NCI-H2081 treated with DMSO at 0.1 percent for 48 hours (cell line): ENCODE measurements around the gene GABRR3.
"Not testable (repeated sequence)": the region's sequence is repeated elsewhere in the genome, so short reads cannot be mapped to it uniquely, and the experiment has no call there.

ENCODE experiments used
- DNase-seq: peaks from one replicate; lab custom pipeline; 2025; lab: John Stamatoyannopoulos, UW

Gene GABRR3

DNA sequence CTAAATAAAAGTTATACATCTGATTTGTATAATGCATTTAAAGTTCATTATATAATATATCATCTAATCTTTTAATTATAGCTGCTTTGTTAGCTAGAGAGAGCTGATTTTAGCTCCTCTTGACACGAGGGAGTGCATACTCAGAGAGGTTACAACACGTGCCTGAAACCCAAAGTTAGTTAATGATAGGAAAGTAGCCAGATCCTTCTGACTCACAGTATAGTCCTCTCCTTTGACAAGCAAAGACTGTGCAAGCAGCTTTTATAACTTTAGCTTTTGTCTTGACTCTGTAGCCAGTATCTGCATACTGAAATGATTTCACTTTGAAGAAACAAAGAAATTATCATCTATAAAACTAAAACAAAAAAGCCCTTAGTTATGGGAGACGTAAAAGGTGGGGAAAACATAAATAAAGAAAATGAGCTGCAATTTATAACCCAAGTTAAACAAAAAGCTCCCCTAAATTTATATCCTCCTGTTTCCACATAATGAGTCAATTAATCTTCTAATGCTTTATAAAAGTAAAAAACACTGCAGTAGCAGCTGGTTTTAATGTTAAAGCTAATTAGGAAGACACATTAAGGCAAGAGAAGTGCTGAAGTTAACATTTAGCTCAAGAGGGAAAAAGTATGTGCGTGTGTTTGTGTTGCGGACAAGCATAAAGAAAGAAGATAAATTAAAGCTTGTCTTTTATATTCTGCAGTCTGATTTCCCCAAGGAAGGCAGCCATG lies 13.1 kb downstream of the GABRR3 start:
- DNase-seq = no peak

DNA sequence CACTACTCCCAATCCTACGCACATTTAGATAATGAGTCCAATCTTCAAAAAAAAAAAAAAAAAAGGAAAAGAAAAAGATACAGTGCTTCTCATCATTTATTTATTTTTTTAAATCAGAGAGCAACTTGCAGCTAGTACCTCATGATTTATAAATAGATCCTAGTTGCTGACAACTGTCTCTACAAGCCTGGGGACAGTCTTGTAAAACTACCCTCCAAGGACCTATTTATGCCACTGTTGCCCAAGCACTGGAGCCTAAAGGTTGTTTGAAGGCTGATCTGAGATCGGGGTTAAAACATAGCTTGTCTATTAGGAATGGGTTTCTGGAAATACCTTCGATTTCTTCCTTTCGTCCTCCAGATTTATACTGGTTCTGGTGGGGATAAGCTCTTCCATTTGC lies 14.7 kb downstream of the GABRR3 start:
- no peak for DNase-seq

DNA sequence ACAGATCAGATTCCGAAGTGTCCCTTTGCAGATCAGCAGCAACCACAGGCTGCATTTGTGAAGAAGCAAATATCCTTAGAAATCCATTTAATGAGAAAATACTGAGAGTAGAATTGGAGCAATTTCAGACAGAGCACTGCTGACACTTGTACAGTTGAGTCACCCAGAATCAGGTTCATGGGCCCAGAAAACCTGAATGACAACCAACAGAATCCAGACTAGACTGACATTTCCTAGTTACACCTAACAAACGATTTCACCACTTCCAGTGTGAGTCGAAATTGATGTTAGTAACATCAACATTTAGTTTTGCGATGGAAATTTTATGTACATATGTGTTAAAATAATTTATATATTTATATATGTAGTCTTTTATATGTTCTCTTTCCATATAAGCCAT lies 16.8 kb downstream of the GABRR3 start:
- DNase-seq = no peak

DNA sequence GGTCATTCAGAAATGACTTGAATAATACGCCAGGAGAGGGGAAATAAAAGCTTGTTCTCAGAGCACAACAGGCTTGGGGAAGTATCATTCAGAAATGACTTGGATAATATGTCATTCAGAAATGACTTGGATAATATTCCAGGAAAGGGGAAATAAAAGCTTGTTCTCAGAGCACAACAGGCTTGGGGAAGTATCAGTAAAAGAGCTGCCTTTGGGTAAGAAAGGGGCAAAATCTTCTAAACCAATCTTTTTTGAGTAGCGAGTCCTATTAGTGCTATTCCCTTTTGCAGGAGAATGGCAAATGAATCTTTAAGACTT lies 20.9 kb downstream of the GABRR3 start:
- DNase-seq = no peak

DNA sequence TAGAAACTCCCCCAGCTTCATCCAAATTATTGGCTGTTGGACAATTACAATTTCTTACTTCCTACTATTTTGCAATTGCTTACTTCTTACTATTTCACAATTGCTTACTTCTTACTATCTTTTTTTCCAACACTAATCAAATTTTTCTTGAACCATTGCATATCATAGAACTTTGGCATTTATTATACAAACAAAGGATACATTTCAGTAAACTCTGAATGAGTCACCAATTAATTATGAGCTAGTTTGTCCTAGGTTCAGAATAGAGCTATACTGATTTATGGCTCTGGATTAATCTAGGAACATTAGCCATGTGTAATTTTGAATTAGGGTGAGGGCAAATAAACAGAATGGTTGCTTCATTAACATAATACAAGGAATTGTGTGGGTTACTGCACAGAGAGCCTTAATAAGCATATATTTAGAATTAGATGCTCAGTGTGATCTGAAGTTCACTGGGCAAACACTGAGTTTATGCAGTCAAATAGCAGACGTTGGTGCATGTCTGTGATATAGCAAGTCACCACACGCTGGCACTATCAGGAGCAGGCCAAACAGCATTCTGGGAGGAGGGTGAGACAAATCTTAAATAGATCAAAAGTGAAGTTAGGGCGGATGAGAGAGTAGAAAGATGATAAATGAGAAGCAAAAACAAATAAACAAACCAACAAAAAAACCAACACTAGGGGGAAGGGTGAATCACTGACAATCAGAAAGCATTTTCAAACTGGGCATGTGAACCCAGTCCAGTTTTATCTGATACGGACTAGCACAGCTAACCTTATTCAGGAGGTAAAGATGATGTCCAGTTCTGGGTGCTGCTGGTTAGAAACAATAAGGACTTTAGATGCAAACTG lies 21.5 kb downstream of the GABRR3 start:
- DNase-seq = no peak

DNA sequence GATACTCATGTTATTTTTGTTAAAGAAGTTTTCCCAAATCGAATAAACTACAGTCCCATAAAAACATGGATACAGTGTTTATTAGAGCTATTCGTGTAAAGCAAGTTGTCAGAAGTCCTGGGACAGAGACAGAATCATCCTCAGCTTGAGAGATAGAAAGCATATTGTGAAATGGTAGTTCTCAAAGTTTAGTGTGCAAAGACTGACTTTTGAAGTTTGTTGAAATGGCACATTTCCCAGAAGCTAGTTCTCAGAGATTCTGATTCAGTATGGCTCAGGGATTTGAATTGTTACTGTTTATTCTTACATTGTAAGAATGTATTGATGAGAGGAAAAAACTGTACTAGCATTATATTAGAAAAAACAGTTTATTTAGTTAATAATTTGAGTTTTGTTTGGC lies 22.1 kb downstream of the GABRR3 start:
- no peak for DNase-seq

DNA sequence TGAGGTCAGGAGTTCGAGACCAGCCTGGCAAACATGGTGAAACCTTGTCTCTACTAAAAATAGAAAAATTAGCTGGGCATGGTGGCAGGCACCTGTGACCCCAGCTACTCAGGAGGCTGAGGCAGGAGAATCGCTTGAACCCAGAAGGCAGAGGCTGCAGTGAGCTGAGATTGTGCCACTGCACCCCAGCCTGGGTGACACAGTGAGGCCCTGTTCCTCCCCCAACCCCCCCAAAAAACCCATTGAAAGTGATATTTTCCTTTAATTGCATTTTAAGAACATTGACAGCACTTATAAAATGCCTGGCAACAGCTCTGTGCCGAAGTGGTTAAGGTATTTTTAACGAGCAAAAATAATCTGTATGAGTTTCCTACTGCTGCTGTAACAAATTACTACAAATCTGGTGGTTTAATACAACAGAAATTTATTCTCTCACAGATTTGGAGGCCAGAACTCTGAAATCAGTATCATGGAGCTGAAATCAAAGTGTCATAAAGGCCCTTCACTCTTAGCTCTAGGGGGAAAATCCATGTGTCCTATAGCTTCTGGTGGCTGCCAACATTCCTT lies 24.1 kb downstream of the GABRR3 start:
- not testable (repeated sequence) for DNase-seq

DNA sequence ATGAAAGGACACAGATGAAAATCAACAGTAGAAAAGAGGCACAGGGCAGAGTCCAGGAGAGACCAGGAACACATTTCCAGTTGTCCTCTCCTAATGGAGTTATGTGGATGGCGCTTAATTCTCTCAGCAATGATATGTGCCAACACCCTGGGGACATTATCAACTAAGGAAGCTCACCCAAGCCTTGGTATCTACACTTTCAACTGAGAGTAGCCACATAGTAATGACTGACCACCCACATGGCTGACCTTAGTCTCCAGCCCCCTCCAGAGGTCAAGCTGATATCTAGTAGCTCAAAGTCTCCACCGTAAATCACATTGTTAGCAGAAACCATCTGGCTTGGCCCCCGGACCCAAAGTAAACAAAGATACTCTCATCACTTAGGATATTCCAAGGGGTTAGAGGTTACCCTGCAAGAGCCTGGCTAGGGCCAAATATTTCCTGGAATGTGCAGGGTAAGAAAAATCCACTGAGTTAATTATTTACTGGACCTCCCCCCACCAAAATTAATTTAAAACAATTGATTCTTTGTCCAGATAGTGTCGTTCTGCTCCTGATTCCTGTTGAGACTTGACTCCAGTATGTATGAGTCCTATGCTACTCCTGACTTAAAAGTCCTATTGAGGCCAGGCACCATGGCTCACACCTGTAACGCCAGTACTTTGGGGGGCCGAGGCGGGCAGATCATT lies 24.8 kb downstream of the GABRR3 start:
- no peak for DNase-seq

DNA sequence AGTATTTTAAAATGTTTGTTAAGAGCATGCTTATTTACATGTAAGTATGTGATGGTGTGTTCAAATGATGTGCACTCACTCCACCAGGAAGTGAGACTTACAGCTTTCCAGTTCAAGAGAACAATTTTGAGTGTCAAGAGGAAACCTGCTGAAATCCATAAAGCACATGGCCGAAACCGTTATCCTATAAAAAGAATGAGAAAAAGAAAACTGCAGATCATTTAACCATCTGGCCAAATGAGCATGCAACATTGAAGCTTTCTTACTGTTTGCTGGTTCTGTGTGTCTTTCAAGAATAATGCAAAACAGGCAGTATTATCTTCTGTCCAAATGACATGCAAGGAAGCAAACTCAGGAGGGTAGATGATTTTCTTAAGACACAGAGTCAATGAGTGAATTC lies 26.3 kb downstream of the GABRR3 start:
- no peak for DNase-seq

DNA sequence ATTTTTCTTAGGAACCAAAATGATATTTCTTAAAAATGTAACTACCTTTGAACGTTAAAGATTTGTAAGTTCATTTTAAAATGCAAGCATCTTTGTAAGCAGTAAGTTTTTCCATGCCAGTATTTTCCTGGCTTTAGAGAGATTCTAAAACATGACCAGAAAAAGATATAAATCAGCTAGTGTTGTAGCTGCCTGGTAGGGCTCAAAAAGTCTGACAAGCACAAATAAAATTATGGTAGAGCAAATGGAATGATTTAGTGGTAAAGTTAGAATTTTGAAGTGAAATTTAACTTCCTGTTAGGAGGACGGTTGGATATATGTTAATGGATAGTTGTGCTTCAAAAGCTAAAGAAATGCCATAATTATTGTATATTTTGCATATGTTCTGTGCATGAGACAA lies 29.7 kb downstream of the GABRR3 start:
- no peak for DNase-seq

DNA sequence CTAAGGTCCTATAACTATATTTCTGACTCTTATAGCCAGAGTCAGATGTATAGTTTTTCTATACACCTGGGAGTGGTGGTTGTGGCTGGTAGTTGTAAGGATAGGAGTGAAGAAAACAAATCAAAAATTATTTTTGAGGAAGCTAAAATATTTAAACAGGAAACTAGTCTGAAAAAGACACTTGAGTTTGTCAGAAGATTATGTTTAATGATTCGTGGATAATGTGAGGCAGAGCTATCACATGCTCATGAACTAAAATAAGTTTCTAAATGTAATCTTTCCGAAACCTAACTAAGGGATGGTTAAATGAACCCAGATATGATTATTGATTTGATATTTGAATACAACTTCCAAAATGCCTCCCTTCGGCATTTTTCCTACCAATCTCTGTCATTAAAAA lies 30.4 kb downstream of the GABRR3 start:
- DNase-seq = no peak

DNA sequence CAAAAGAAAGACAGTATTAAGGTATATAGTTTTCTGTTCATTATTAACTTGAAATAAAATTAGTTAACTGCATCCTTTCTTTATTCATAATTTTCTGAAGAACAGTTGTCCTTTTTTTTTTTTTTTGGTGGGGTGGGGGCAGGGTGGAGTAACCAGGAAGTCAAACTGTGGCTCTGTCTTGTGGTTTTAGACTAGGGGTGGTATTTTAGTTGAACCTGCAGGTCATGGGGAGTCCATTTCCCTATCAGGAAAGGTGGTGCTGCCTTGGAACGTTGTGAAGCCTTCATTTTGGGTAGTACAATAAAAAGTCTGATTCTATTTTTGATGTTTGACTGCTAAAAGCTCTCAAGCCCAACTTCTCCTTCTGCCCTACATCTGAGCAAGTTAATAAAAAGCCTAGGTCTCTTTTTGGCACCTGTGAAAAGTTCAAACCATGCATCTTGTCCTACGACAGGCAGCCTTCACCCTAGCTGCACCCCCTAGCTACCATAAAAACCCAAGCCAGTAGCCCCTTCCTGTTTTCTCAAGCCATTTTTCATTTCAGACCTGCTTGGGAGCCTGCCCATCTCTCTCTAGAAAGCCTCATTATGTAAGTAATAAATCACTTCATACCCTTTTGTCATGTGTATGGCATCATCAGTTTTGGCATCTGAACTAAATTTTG lies 31.7 kb downstream of the GABRR3 start:
- DNase-seq = no peak

DNA sequence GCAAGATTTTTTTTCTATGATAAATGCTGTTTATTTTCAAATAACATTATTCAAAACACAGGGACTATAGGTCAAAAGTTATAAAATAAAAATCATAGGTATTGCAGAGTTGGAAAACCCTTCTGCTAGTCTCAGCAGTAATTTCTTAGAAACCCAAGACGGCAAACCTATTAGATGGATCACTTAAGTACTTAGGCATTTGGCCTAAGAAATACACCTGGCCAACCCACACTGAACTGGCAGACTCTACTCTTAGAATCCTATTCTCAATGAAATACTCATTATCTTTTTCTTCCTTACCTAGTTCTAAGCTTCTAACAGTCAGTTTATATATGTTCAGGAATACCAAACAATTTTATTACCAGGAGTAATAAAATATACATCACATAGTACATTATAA lies 32.4 kb downstream of the GABRR3 start:
- no peak for DNase-seq

DNA sequence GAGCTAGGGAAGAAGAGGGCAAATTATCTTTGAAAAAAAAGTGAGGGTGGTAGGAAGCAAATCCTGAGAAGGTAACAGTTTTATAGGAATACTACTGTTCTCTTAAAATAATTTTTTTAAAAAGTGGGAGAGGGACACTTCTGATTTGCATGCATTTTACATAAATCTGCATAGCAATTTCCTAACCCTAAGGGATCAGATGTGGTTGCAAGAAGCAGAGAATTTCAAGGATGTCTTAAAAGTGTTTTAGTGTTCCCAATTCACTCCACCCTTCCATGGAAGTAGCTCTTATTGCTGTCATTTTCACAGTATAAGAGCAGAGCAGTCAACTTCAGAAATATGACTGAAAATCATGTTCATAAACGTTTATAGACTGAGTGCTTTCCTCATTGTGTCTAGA lies 35.1 kb downstream of the GABRR3 start:
- DNase-seq = no peak

DNA sequence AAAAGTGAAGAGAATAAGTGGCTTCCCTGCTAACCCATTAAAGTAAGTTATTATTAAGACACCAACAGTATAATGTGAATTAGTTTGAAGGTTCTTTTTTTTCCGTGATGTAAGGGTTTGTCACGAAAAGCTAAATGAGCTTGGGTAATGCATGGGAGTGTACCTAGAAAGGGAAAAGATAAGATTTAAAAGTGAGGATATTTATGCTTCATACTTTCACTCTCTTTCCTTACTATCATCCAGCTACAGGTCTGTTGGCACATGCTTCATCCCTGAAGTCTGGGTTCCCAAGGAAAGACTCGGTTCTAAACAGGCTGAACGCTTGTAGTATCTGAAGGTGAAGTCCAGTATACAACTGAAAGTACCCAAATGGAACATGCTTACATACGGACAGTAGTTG lies 36.0 kb downstream of the GABRR3 start:
- DNase-seq = no peak

DNA sequence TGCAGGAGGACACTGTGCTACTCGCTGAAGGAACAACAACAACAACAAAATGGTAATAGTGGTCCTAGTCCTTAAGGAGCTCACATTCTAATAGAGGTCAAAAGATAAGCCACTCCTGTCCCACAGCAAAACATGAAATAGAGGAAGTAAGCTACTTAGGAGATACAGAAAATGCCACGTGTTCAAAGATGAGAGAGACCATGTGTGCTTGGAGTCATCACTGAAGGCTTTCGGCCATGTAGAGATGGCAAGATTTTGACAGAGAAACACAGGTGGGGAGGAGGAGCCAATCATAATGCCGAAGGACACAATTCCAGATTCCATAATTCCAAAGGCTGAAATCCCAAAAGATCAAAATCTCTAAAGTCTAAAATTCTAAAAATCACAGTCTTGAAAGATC lies 38.1 kb downstream of the GABRR3 start:
- DNase-seq = no peak

DNA sequence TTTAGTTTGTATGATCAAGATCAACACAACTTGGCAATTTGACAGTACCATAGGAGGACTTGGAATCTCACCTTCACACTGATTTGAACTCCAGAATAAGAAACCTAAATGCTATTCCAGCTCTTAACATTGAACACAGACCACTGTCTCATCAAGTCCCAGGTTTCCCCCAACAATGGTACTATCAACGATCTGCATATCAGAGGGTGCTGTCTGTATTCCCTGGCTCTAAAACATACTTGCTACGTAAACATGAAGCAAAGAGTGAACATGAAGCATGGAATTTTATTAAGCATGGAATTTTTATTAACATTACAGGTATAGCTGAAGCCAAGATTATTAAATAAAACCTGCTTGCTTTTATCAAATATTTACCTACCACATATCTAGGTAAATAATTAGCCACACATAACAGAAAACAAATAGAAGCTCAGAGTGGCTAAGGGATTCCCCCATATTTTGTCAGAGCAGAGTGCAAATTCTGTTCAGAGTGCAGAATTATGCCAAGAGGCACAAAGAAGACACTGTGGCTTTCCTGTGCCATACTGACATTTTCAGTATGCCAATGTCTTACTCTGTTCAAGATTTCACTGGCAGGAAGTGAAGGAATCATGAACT lies 40.7 kb downstream of the GABRR3 start:
- DNase-seq = no peak

DNA sequence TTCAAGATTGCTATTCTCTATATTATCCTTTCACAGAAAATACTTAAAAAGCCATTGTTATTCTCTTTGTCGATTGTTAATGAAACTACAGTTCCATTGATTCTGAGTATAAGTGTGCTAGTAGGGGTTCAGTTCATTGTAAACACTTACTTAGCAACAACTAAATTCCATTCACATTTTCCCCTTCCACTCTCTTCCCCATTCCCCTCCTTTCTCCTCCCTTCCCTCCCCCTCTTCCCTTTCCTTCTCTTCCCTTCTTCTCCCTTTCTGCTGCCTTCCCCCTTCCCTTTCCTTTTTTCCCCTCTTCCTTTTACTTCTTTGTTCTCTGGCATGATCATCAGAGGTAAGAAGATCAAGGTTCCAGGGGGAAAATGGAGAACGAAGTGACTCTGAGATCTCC lies 41.6 kb downstream of the GABRR3 start:
- no peak for DNase-seq

DNA sequence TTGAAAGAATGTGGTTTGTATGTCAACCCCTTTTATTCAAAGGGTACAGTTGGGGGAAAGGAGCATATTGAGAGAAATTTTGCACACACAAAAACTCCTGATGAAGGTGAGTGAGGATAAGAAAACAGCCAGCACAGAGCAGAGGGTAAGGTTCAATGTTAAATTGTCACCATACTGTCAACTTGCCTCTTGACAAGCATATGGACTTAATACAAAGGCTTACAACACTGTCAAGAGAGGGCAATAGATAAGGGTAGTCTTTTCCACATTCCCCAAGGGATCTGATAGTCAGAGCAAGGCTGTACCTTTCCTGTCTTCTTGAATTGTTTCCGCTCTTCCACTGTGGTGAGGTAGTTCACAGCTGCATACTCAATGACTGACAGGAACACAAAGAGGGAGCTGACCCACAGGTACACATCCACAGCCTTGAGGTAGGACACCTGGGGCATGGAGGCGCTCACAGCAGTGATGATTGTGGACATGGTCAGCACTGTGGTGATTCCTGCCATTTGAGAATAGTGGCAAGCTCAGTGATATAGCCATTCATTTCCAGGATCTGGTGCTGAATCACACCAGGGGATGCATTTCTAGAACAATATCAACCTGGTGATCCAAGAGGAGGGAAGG lies 42.5 kb downstream of the GABRR3 start:
- DNase-seq = no peak

DNA sequence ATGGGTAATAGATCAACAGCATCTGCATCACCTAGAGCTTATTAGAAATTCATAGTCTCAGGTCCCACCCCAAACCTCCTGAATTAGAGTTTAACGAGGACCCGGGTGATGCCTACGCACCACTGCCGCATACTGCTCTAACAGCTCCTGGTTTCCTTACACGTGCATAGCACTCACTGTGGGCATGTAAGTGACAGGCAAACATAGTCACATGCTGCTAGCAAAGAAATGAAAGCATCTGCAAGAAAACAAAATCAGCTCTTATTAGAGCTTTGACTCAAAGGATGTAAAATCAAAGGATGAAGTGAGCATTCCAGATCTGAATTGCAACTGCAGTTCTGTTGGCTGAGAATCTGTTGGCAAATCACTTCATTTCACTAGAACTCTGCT lies 43.8 kb downstream of the GABRR3 start:
- no peak for DNase-seq

DNA sequence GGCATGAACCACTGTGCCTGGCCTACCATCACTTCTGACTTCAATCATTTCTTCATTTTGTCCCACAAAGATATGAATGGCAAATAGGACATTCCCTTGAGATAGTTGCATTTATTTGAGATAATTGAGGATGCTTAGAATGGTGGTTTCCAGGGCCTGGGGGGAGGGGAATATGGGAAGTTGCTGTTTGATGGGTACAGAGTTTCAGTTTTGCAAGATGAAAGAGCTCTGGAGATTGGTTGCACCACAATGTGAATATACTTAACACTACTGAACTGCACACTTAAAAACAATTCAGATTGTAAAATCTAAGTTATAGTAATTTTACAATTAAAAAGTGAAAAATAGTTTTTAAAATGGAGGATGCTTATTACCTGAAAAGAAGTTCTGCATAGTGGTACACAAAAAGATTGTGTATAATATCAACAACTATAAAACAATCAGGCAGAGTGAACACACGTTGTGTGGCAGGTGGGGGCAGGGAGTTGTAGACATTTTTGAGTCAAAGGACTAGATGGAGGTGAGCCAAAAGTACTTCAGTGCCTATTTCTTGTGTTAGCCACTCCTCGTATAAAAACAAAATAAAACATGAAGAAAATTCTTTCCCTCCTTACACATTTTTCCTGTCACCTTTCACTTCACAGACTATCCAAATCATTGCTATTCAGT lies 44.4 kb downstream of the GABRR3 start:
- DNase-seq = no peak
